HG03558 (cell line): ENCODE results near the gene FBXO30.

Source experiments
- ATAC-seq: cut with Tn5 transposase; IDR thresholded peaks from one replicate; pipeline ENCODE4 v1.9.1; 2021; ENCODE audit warnings: moderate number of reproducible peaks; ENCODE audit not compliant: unreplicated experiment; ENCODE audit errors: extremely low read depth

The FBXO30 gene

GRCh38 chr6:145822456-145822855 is 7.9 kb upstream of the FBXO30 start:
- ATAC-seq: no peak

GRCh38 chr6:145819994-145820393 is 5.4 kb upstream of the FBXO30 start:
- ATAC-seq: no peak

DNA sequence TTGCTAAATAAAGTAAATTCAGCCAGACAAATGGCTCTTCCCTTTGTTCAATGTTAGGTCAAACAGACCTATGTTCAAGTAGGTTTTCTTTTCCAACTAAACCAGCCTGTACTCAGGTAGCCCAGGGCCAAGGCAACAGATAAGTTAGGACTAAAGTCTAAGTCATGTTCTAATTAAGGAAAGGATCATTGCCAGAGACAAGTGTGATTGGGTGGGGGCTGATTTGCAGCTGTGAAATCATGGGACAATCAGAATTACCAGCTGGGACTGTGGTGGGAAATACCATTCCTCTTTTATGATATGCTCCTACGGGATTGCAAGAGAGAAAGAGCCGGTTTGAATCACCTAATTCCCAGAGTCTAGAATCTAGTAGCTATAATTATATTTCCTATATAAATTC is 4.2 kb upstream of the FBXO30 start:
- ATAC-seq: no peak

DNA sequence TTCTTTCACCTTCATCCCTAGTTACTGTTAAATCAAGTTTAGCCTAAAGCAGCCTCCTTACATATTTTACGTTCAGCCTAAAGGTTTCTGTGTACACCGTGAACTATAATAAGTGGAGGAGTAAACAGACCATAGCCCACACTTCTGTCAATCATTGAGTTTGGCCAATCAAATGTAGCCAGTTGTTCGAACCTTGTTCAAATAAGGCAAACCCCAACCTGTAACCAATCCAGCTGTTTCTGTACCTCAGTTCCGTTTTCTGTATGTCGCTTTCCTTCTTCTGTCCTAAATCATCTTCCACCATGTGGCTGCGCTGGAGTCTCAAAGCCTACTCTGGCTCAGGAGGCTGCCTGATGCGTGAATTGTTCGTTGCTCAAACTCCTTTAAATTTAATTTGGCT is 1.8 kb upstream of the FBXO30 start:
- no peak for ATAC-seq

GRCh38 chr6:145815309-145816274 is 997 bp upstream of the FBXO30 start:
- ATAC-seq: no peak

- peak; percentile 4 for ATAC-seq
Measured at GRCh38 chr6:145814035-145814500, 527 bp downstream of the FBXO30 start.

GRCh38 chr6:145813285-145814034 is 1.1 kb downstream of the FBXO30 start:
- no peak for ATAC-seq

GRCh38 chr6:145811741-145812140 is 2.9 kb downstream of the FBXO30 start:
- ATAC-seq: no peak

GRCh38 chr6:145809785-145810184 is 4.8 kb downstream of the FBXO30 start:
- ATAC-seq: no peak

- ATAC-seq: peak; percentile 82
Measured at GRCh38 chr6:145809211-145809610, 5.4 kb downstream of the FBXO30 start.

DNA sequence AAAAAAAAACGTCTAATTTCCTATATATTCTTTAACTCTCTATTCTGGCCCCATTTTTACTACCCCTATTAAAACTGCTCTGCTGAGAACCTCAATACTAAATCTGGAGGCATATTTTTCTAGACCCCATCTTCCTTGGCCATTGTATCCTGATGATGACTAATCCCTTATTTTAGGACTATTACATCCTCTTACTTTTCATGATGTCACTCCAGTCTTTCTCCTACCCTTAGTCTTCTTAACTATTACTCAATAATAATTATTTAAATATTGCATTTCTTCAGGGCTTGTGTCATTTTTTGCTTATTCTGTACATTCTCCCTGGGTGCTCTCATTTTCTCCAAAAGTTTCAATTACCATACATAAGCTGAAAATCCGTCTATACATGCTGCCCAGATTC is 6.4 kb downstream of the FBXO30 start:
- no peak for ATAC-seq

GRCh38 chr6:145802141-145802540 is 12.5 kb downstream of the FBXO30 start:
- no peak for ATAC-seq

DNA sequence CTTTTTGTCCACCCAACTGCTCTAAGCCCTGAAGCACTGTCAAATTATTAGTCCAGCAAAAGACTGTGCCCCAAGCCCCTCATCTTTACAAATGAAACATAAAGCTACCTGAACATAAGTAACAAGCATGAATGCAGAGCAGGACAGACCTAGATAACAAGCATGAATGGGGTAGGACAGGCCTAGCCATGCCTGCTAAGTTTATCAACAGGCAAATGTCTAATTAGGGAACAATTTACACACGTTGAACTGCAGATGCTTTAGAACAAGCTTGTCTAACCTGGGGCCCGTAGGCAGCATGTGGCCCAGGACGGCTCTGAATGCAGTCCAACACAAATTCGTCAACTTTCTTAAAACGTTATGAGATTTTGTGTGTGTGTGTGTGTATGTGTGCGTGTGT is 13.6 kb downstream of the FBXO30 start:
- no peak for ATAC-seq

GRCh38 chr6:145798530-145798929 is 16.1 kb downstream of the FBXO30 start:
- no peak for ATAC-seq

- ATAC-seq: no peak
Measured at GRCh38 chr6:145789443-145789842, 25.2 kb downstream of the FBXO30 start.

DNA sequence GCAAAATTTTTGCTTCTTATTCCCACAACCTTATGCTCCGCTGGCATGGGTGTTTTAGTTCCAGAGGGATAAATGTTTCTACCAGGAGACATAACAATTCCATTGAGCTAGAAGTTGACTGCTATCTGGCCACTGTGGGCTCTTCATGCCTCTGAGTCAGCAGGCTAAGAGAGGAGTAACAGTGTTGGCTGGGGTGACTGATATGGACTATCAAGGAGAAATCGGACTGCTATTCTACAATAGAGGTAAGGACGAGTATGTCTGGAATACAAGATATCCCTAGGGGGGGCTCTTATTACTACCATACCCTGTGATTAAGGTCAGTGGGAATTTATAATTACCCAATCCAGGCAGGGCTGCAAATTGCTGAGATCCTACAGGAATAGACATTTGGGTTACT is 26.9 kb downstream of the FBXO30 start:
- ATAC-seq: no peak

DNA sequence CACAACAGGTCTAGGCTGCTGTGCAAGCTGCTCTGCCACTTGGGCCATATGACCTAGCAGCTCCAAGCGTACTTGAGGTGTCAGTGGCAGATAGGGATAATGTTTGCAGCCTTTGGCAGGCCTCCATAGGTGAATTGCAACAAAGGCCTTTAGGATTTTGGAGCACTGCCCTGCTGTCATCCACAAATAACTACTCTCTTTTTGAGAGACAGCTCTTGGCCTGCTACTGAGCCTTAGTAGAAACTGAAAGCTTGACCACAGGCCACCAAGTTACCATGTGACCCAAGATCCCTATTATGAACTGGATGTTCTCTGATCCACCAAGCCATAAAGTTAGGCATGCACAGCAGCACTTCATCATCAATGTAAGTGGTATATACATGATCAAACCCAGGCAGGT is 29.9 kb downstream of the FBXO30 start:
- ATAC-seq: peak; percentile 76

DNA sequence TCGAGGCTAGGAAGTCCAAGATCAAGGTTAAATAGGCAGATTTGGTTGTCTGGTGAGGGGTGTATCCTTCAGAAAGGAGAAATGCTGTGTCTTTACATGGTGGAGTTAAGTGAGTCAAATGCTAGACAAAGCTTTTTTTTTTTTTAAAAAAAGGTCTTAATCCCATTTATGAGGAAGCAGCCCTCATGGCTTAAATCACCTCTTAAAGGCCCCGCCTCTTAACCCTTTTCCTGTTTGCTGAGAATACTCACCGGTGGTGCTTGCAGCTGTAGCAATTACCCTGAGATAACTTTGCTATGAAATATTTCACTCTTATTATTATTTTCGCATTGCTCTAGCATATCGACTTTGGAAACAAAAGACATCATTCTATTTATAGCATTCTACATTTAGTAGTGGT is 30.8 kb downstream of the FBXO30 start:
- no peak for ATAC-seq

- ATAC-seq: no peak
Measured at GRCh38 chr6:145772846-145773245, 41.7 kb downstream of the FBXO30 start.

DNA sequence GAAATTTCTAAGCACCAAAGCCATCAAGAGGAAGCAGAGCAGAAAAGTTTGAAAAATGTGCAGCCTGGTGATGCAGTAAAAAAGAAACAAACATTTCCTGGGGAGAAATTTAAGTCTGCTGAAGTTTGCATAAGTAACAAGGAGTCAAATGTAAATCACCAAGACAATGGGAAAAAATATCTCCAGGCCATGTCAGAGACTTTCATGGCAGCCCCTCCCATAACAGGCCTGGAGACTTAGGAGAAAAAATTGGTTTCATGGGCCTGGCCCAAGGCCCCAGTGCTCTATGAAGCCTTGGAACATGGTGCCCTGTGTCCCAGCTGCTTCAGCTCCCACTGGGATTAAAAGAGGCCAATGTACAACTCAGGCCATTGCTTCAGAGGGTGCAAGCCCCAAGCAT is 49.1 kb downstream of the FBXO30 start:
- ATAC-seq: no peak

- ATAC-seq: no peak
Measured at GRCh38 chr6:145763742-145764141, 50.9 kb downstream of the FBXO30 start.
